HG02885 (cell line): ENCODE measurements around the gene TMEM156.
A peak's percentile ranks its signal among the peaks of the same experiment; 100 is the strongest.

Experiments used
- ATAC-seq: cut with Tn5 transposase; IDR thresholded peaks from one replicate; pipeline ENCODE4 v1.9.1; 2021; ENCODE audit warnings: mild to moderate bottlenecking; ENCODE audit not compliant: unreplicated experiment, poor library complexity

TMEM156 gene

DNA sequence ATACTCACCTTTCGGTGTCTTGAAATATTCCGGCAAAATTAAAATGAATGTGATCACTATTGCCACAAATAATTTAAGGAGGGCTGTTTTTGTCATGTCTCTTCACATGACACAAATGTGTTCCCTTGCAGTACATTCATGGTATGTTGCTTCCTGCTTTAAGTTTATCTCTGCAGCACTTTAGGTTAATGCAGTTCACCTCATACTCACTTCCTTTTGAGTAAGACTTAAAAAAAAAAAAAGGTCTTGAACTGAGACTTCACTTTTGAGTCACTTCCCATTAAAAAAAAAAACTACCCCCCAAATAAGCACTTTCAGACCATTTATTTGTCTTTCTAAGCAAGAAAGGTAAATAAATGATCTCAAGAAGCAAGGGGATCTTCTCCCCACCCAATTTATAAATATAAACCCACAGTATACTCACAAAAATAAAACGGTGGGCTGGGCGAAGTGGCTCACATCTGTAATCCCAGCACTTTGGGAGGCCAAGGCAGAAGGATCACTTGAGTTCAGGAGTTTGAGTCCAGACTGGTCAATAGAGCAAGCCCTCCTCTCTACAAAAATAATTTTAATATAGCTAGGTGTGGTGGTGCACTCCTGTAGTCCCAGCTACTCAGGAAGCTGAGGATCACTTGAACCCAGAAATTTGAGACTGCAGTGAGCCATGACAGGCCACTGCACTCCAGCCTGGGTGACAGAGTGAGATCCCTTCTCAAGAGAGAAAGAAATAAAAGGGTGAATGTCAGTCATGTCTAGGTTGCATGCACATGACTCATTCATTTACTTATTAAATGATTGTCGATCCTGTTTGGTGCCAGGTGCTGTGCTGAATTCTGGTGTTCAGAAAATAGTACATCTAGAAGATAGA is at the start of gene TMEM156:
TSS of gene TMEM156 (minus strand) at position 192 of the 868 bp plus-strand sequence. CDS start at position 96, 96 bp downstream.
- ATAC-seq, result peak; percentile 60

DNA sequence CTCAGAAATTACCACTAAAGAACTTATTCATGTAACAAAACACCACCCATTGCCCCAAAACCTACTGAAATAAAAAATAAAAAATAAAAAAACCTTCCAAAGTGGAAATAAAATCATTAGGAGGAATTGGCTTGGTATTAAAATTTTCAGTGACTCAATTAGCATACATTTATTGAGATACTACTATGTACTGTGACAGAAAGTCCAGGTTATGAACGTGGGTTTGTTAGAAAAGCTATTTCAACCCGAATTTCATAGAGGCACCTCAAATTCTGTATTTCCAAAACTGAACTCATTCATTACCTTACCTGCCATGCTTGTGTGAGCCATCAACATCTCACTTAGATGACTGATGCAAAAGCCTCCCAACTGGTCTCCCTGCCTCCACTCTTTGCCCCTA is 46.6 kb upstream of the TMEM156 start:
- no peak for ATAC-seq

GRCh38 chr4:39068907-39069306 is 36.7 kb upstream of the TMEM156 start:
- ATAC-seq, result no peak

- ATAC-seq, result no peak
Observed at GRCh38 chr4:39067451-39067850, 35.2 kb upstream of the TMEM156 start.

DNA sequence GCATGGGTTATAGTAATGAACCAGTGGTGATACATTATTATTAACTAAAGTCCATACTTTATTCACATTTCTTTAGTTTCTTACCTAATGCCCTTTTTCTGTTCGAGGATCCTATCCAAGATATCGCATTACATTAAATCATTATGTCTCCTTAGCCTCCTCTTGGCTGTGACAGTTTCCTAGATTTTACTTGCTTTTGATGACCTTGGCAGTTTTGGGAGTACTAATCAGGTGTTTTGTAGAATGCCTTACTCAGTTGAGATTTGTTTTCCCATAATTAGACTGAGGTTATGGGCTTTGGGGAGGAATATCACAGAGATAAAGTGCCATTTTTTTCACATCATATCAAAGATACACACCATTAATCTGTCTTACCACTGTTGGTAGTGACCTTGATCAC is 34.8 kb upstream of the TMEM156 start:
- no peak for ATAC-seq

DNA sequence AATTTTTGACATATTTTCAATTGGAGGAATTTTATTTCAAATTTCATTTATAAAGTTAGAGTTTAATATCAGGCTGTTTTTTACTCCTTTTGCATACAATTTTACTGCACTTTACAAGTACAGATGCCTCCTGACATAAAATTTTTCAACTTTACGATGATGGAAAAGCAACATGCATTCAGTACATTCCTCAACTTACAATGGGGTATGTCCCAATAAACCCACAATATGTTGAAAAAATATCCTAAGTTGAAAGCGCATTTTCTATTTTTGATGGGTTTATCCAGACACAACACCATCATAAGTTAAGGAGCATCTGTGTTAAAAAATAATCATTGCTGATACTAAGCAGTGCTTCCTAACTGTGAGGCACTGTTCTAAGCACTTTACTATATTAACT is 34.2 kb upstream of the TMEM156 start:
- no peak for ATAC-seq

GRCh38 chr4:39063430-39063829 is 31.2 kb upstream of the TMEM156 start:
- no peak for ATAC-seq

GRCh38 chr4:39062770-39063097 is 30.5 kb upstream of the TMEM156 start:
- no peak for ATAC-seq

- no peak for ATAC-seq
Observed at GRCh38 chr4:39062094-39062769, 30.0 kb upstream of the TMEM156 start, which contains the start of gene KLHL5. TSS of gene KLHL5 (plus strand) at chr4:39062232. CDS start at chr4:39062653, 421 bp downstream.

GRCh38 chr4:39061457-39061856 is 29.2 kb upstream of the TMEM156 start:
- ATAC-seq, result no peak

DNA sequence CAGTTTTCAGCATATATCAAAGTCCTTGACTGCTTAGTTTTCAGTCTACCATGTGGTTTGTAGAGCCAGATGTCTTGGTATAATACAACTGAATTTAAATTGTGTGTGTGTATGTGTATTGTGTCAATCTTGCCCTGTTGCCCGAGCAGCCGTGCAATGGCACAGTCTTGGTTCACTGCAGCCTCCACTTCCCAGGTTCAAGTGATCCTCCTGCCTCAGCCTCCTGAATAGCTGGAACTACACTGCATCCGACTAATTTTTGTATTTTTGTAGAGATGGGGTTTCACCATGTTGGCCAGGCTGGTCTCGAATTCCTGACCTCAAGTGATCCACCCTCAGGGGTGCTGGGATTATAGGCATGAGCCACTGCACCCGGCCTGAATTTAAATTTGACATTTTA is 23.8 kb upstream of the TMEM156 start:
- no peak for ATAC-seq

DNA sequence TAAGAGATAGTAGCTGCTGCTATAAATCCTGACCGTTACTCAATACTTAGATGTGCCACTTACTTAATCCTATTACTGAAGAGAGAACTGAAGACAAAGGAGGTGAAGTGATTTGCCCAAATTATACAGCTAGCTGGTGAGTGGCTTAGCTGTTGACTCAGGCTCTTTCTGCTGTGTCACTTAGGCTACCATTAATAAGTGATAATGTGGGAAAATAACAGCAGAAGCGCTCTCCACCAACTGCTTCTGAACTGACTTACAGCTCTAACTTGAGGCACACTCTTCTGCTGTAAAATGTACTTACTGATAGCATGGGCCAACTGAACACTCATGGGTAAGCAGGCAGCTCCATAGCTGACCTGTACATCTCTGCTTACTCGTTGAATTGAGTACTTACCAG is 22.3 kb upstream of the TMEM156 start:
- ATAC-seq, result no peak

GRCh38 chr4:39053983-39054382 is 21.8 kb upstream of the TMEM156 start:
- no peak for ATAC-seq

DNA sequence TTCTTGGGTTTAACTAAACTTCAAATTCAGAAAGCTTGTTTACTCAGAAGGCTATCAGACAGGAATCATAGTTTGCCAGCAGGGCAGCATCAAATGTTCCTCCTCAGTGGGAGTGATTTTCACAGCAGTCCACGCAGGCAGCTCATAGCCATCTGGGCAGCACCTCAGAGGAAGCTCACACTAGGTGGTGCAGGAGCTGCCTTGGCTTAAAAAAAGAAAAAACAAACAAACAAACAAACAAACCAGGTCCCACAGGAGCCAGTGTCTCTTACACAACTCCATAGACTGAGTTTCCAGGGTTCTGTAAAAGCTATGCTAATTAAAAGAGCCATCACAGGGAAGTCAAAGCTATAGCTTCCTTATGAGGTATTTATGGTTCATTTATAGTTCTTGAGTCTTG is 19.3 kb upstream of the TMEM156 start:
- no peak for ATAC-seq

DNA sequence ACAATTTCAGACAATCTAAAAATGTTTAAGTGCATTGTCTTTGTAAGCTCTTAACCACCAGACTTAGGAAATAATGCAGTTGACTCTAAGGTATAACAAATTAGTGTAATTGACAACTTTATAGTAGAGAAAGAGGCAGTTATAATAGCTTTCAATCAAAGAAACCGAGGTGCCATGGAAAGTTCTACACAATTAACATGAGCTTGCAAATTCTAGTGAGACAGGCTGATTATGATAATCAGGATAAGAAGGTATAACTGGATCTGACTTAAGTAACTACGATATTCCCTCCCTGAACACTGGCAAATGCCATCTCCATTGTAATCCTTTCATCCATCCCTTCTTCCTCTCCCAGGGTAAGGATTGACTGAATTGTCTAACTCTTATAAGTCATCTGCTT is 18.4 kb upstream of the TMEM156 start:
- ATAC-seq, result no peak

DNA sequence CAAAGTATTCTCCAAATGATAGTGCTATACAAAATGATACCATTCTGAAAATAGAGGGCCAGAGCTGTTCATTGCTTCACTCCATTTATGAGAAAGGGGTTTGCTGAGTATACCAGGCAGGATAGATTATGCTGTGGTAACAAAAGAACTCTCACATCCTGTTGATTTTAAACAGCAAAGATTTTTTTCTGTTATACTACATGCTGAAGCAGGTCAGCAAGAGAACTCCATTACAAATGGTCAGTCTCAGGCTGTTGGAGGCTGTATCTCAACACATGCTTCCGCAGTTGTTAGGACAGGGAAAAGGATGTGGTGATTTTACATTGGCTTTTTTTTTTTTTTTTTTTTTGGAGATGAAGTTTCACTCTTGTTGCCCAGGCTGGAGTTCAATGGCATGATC is 16.1 kb upstream of the TMEM156 start:
- ATAC-seq, result no peak

- no peak for ATAC-seq
Observed at GRCh38 chr4:39047681-39048080, 15.5 kb upstream of the TMEM156 start.

GRCh38 chr4:39046249-39046648 is 14.0 kb upstream of the TMEM156 start:
- ATAC-seq, result no peak

DNA sequence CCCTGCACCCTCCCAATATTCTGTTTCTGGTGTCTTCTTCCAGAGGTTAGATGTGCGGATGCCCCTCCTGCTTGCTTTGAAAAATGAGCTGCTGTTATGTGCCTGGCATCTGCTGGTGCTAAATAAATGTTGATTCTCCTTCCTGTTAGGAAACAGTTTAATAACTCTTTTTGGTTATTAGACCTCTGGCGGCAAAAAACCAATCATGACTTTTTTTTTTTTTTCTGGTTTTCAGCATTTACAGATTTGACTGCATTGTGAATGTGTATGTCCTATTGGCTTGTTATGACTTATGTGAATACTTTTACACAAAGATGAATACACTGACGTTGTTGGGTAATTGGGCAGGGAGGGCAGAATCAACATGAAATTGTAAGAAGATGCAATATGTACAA is 13.6 kb upstream of the TMEM156 start:
- ATAC-seq, result no peak

- ATAC-seq, result no peak
Observed at GRCh38 chr4:39044956-39045826, 13.0 kb upstream of the TMEM156 start.
